PC-3 (cell line): Measurements from ENCODE around the gene CRAMP1. TPM values are rescaled to one million over a fixed set of nuclear protein-coding genes. Genes with fewer than 3 reads are reported as not detected.

Source experiments
- ATAC-seq: fragments of 200-7000 bp; cut with Tn5 transposase; 2 replicates; pipeline ENCODE4 v1.9.1; 2020; ENCODE audit warnings: mild to moderate bottlenecking, moderate library complexity
- BruUV-seq: library from RNA; stranded (reverse); fragments of 400-500 nt; replicated peaks from 2 replicates; lab custom pipeline; 2021; lab: Mats Ljungman, UMichigan
- CTCF ChIA-PET: fragments of 300-600 bp; sonication (Branson Sonifier 250); formaldehyde crosslinking; loops from one replicate; lab custom pipeline; 2022; ENCODE audit warnings: antibody characterized with exemption; lab: Charles Lee
- POLR2A ChIA-PET: fragments of 300-600 bp; sonication (Branson Sonifier 250); formaldehyde crosslinking; loops from one replicate; lab custom pipeline; 2022; ENCODE audit warnings: antibody characterized with exemption; ENCODE audit not compliant: unreplicated experiment; lab: Charles Lee
- DNase-seq: peaks from one replicate; pipeline ENCODE4 v3.0.0-alpha.2; 2015
- H2AFZ ChIP-seq: fragments of 300-600 bp; sonication (generic); 2 replicates; pipeline ENCODE4 v1.6.0; 2016; ENCODE audit warnings: antibody characterized with exemption, low read length
- H3F3A ChIP-seq: fragments of 300-600 bp; sonication (generic); one replicate; pipeline ENCODE4 v1.6.0; 2017; ENCODE audit warnings: antibody characterized with exemption, low read length, control low read depth, mild to moderate bottlenecking; ENCODE audit not compliant: unreplicated experiment
- H3K27ac ChIP-seq: fragments of 300-600 bp; sonication (generic); 2 replicates; pipeline ENCODE4 v1.5.1; 2016; ENCODE audit warnings: mild to moderate bottlenecking, low read length
- H3K27me3 ChIP-seq: fragments of 300-600 bp; sonication (generic); 2 replicates; pipeline ENCODE4 v1.6.1; 2016; ENCODE audit warnings: low read length, mixed read lengths
- H3K36me3 ChIP-seq: fragments of 300-600 bp; sonication (generic); 2 replicates; pipeline ENCODE4 v1.6.1; 2016; ENCODE audit warnings: low read depth, mixed run types, low read length, mixed read lengths
- H3K4me1 ChIP-seq: fragments of 300-600 bp; sonication (generic); 2 replicates; pipeline ENCODE4 v1.5.1; 2016; ENCODE audit warnings: low read length; ENCODE audit not compliant: insufficient read depth
- H3K4me2 ChIP-seq: fragments of 300-600 bp; sonication (generic); 2 replicates; pipeline ENCODE4 v1.6.0; 2016; ENCODE audit warnings: low read length
- H3K4me3 ChIP-seq: fragments of 300-600 bp; sonication (generic); 2 replicates; pipeline ENCODE4 v1.5.1; 2016; ENCODE audit warnings: mild to moderate bottlenecking, low read length, mixed read lengths
- H3K79me2 ChIP-seq: fragments of 300-600 bp; sonication (generic); 2 replicates; pipeline ENCODE4 v1.6.1; 2017; ENCODE audit warnings: low read length, mixed read lengths
- H3K9ac ChIP-seq: fragments of 300-600 bp; sonication (generic); 2 replicates; pipeline ENCODE4 v1.6.0; 2016; ENCODE audit warnings: mild to moderate bottlenecking, low read length
- H3K9me2 ChIP-seq: fragments of 300-600 bp; sonication (generic); replicated peaks from 2 replicates; pipeline ENCODE4 v1.6.1; 2016; ENCODE audit warnings: mixed run types, low read length, mixed read lengths
- H3K9me3 ChIP-seq: fragments of 300-600 bp; sonication (generic); 2 replicates; pipeline ENCODE4 v1.6.1; 2016; ENCODE audit warnings: low read length, mixed read lengths
- H4K20me1 ChIP-seq: fragments of 300-600 bp; sonication (generic); 2 replicates; pipeline ENCODE4 v1.6.1; 2016; ENCODE audit warnings: low read length, mixed read lengths
- CTCF ChIP-seq: fragments of 300-600 bp; sonication (generic); conservative IDR thresholded peaks from 2 replicates; pipeline ENCODE4 v1.5.1; 2017; ENCODE audit warnings: antibody characterized with exemption, low read depth, mild to moderate bottlenecking, low read length
- EZH2 ChIP-seq: fragments of 300-600 bp; sonication (generic); IDR thresholded peaks from one replicate; pipeline ENCODE4 v1.6.1; 2017; ENCODE audit warnings: antibody characterized with exemption, mild to moderate bottlenecking, low read length; ENCODE audit not compliant: unreplicated experiment
- EZH2phosphoT487 ChIP-seq: fragments of 300-600 bp; sonication (generic); IDR thresholded peaks from 2 replicates; pipeline ENCODE4 v1.6.1; 2018; ENCODE audit warnings: mild to moderate bottlenecking, antibody characterized with exemption, low read length, borderline replicate concordance
- intact Hi-C: fragments of 100-400 bp; cut with micrococcal nuclease; formaldehyde crosslinking; loops from 2 replicates; pipeline ENCODE4 v1.9.0; 2023
- total RNA-seq: library from RNA; depleted of rRNA; stranded (reverse); fragments of >200 nt; gene quantifications from 2 replicates; pipeline ENCODE4 v1.2.3, GENCODE V29; 2014

Gene CRAMP1
- total RNA-seq, 1 experiment from 2014 or later: 8.5 TPM

DNA sequence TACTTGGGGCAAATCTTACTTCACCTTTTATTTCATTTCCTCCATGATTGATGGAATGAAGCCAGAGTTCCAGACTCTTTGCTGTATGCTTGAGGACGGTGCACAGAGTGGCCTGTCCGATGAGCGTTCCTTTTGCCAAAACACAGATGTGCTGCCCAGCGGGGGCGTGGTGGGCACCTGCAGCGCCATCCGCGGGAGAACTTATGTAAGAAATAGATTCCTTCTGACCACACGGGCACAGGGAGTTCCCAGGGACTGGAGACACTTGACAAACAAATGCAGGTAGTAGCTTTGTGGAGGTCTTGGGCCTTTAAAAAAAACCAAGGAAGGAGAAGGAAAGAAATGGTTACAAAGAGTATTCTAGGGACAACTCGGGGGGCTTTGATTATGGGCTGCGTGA, 30.6 kb downstream of the CRAMP1 start:
- intact Hi-C loops: no loop called here
- peaks cover 13% of the 10 kb centered on the region; the same call in 1 of the 2 replicates for H3K79me2 ChIP-seq
- no peaks in the 10 kb centered on the region for H3K9me3 ChIP-seq
- no TSS peak for BruUV-seq
- no peaks in the 10 kb centered on the region for H3F3A ChIP-seq
- no peaks in the 10 kb centered on the region for H3K27me3 ChIP-seq
- no peak overlapping the region for H3K9ac ChIP-seq
- H3K4me1 ChIP-seq: peaks cover 21% of the 10 kb centered on the region
- H4K20me1 ChIP-seq: no peaks in the 10 kb centered on the region
- no peaks in the 10 kb centered on the region for H3K9me2 ChIP-seq
- no peak overlapping the region for H3K4me3 ChIP-seq
- ATAC-seq (no peak), DNase-seq (no peak)
- no peak overlapping the region for H3K27ac ChIP-seq
- TF ChIP-seq EZH2 (no peak), EZH2phosphoT487 (no peak), CTCF (no peak)
- no peaks in the 10 kb centered on the region; the same call in none of the 2 replicates for H3K36me3 ChIP-seq
- no peak overlapping the region for H2AFZ ChIP-seq
- POLR2A ChIA-PET: no interaction called here
- CTCF ChIA-PET: no interaction called here
- no peak overlapping the region for H3K4me2 ChIP-seq

- no peaks in the 10 kb centered on the region for H4K20me1 ChIP-seq
- ATAC-seq (no peak), DNase-seq (no peak)
- no peaks in the 10 kb centered on the region; the same call in none of the 2 replicates for H3K36me3 ChIP-seq
- no peak overlapping the region for H3K4me3 ChIP-seq
- CTCF ChIA-PET: no interaction called here
- no peak overlapping the region for H3K9ac ChIP-seq
- TF ChIP-seq EZH2phosphoT487 (no peak), EZH2 (no peak), CTCF (no peak)
- BruUV-seq: no TSS peak
- no peak overlapping the region for H3K4me2 ChIP-seq
- no peak overlapping the region for H2AFZ ChIP-seq
- H3K4me1 ChIP-seq: peaks cover 21% of the 10 kb centered on the region
- H3K79me2 ChIP-seq: peaks cover 17% of the 10 kb centered on the region; the same call in 1 of the 2 replicates
- H3K27me3 ChIP-seq: no peaks in the 10 kb centered on the region
- no peak overlapping the region for H3K27ac ChIP-seq
- no peaks in the 10 kb centered on the region for H3K9me2 ChIP-seq
- no peaks in the 10 kb centered on the region for H3F3A ChIP-seq
- POLR2A ChIA-PET: no interaction called here
- intact Hi-C loops: no loop called here
- H3K9me3 ChIP-seq: no peaks in the 10 kb centered on the region
Measured at GRCh38 chr16:1643521-1643920, 31.4 kb downstream of the CRAMP1 start.

- peak overlapping the region; percentile 27; the same call in 1 of the 2 replicates for H3K4me3 ChIP-seq
- POLR2A ChIA-PET: no interaction called here
- H3K9me3 ChIP-seq: no peaks in the 10 kb centered on the region
- H3K9me2 ChIP-seq: no peaks in the 10 kb centered on the region
- peak; percentile 97 for ATAC-seq
- TF ChIP-seq EZH2phosphoT487: no peak
- no peak for TF ChIP-seq EZH2
- TF ChIP-seq CTCF: no peak
- DNase-seq: peak; percentile 81
- CTCF ChIA-PET: no interaction called here
- peaks cover 21% of the 10 kb centered on the region for H3K4me1 ChIP-seq
- no peak overlapping the region for H2AFZ ChIP-seq
- intact Hi-C loops: loop anchor here (5.0 kb wide), 1 partner anchor 34 kb away; the partner anchor contains the start of genes CRAMP1 and IFT140
- peaks cover 17% of the 10 kb centered on the region; the same call in 1 of the 2 replicates for H3K79me2 ChIP-seq
- H3F3A ChIP-seq: peaks cover 4% of the 10 kb centered on the region
- peak overlapping the region; percentile 89 for H3K27ac ChIP-seq
- BruUV-seq: no TSS peak
- H3K27me3 ChIP-seq: no peaks in the 10 kb centered on the region
- peaks cover 10% of the 10 kb centered on the region for H3K36me3 ChIP-seq
- no peaks in the 10 kb centered on the region for H4K20me1 ChIP-seq
- H3K9ac ChIP-seq: peak overlapping the region; percentile 38; the same call in 1 of the 2 replicates
- peak overlapping the region; percentile 67 for H3K4me2 ChIP-seq
Measured at GRCh38 chr16:1645914-1646525, 33.9 kb downstream of the CRAMP1 start.
